H1 (cell line): ENCODE results near the gene CAMTA1. TPM values are rescaled to one million over a fixed set of nuclear protein-coding genes. Genes with fewer than 3 reads are reported as not detected.

ENCODE experiments used
- BRCA1 ChIP-seq: IDR thresholded peaks from 2 replicates; pipeline ENCODE4 v1.6.1; 2012; ENCODE audit warnings: low read depth, low read length, improper control_type of control experiment
- KDM4A ChIP-seq: IDR thresholded peaks from one replicate; pipeline ENCODE4 v1.7.1; 2012; ENCODE audit warnings: low read depth, mild to moderate bottlenecking, moderate library complexity, low read length, inconsistent platforms; ENCODE audit not compliant: severe bottlenecking
- NRF1 ChIP-seq: IDR thresholded peaks from 2 replicates; pipeline ENCODE4 v1.6.1; 2011; ENCODE audit warnings: mild to moderate bottlenecking, low read depth, low read length, improper control_type of control experiment
- POLR2A ChIP-seq, 2 experiments: IDR thresholded peaks; 1 replicate in 1 of 2; 2 replicates in 1 of 2; pipeline ENCODE4 v1.6.1; 2011; ENCODE audit warnings: low read depth in 2 of 2, low read length in 2 of 2, mild to moderate bottlenecking in 2 of 2; ENCODE audit errors: control extremely low read depth in 1 of 2
- polyA plus RNA-seq, 7 experiments: library from polyadenylated mRNA; depleted of rRNA in 3 of 7; stranded (reverse) in 5 of 7; unstranded in 2 of 7; fragments of >200 nt in 5 of 7; fragments of 200-250 nt in 2 of 7; gene quantifications; 1 replicate in 5 of 7; 2 replicates in 1 of 7; 4 replicates in 1 of 7; pipeline versions ENCODE4 v1.2.1 to v1.2.3, GENCODE V29; 2011 to 2013; ENCODE audit warnings: missing spikeins in 2 of 7, mixed read lengths in 2 of 7
- total RNA-seq: library from RNA; stranded (reverse); fragmentation: NEBNext Ultra II Directional; extraction: Animal tissue kit (Norgen Biotek cat#: 25700); gene quantifications from 2 replicates; pipeline ENCODE4 v1.2.1, GENCODE V29; 2021
- TF ChIP-seq, protein P1 (sequence below): IDR thresholded peaks from 2 replicates; pipeline ENCODE4 v1.6.1; 2011; ENCODE audit warnings: low read length, improper control_type of control experiment

Gene CAMTA1
- total and polyA plus RNA-seq, 2 of the 8 experiments (the other 6 are each of a cell fraction or from before 2014, with no cell fraction given): 65.0 to 119 TPM

- TF ChIP-seq, protein P1, sequence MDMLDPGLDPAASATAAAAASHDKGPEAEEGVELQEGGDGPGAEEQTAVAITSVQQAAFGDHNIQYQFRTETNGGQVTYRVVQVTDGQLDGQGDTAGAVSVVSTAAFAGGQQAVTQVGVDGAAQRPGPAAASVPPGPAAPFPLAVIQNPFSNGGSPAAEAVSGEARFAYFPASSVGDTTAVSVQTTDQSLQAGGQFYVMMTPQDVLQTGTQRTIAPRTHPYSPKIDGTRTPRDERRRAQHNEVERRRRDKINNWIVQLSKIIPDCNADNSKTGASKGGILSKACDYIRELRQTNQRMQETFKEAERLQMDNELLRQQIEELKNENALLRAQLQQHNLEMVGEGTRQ: no peak
- no peak for TF ChIP-seq NRF1
- no peak for TF ChIP-seq KDM4A
- no peak for TF ChIP-seq BRCA1
- no peak for TF ChIP-seq POLR2A (IDR thresholded peaks at IDR 0.05; ENCODE audit: control extremely low read depth in 1 of 2, low read depth in 2 of 2, low read length in 2 of 2)
Measured at GRCh38 chr1:7664147-7664892, 879.1 kb downstream of the CAMTA1 start (continued).
